Hepatocyte (in vitro differentiated cells): ENCODE results near the gene AP2A2.

ENCODE experiments used
- CTCF ChIP-seq: fragments of 200-600 bp; sonication (generic); IDR thresholded peaks from 2 replicates; pipeline ENCODE4 v1.5.1; 2016; ENCODE audit warnings: antibody characterized with exemption, mild to moderate bottlenecking; ENCODE audit not compliant: poor library complexity
- EZH2 ChIP-seq: fragments of 200-600 bp; sonication (generic); IDR thresholded peaks from 2 replicates; pipeline ENCODE4 v1.6.1; 2016; ENCODE audit warnings: antibody characterized with exemption, mild to moderate bottlenecking, borderline replicate concordance
- EZH2phosphoT487 ChIP-seq: fragments of 200-600 bp; sonication (generic); IDR thresholded peaks from one replicate; pipeline ENCODE4 v1.6.1; 2018; ENCODE audit warnings: antibody characterized with exemption, mild to moderate bottlenecking, low read depth, moderate library complexity; ENCODE audit not compliant: unreplicated experiment, severe bottlenecking

- TF ChIP-seq CTCF (no peak), EZH2phosphoT487 (no peak), EZH2 (no peak)
Observed at GRCh38 chr11:1057806-1058205, 132.1 kb downstream of the AP2A2 start.
